Suprapubic skin (tissue), 3 donors: ENCODE measurements around the gene MYLK4.

ENCODE experiments used
- CTCF ChIP-seq, 2 donors: fragments of 200-600 bp in 1 of 2; fragments of 450-650 bp in 1 of 2; sonication (generic) in 1 of 2; IDR thresholded peaks; one replicate each; pipeline ENCODE4 v1.5.1; 2016 to 2019; ENCODE audit warnings: antibody characterized with exemption in 2 of 2, mild to moderate bottlenecking in 1 of 2, moderate library complexity in 1 of 2
- POLR2AphosphoS5 ChIP-seq, 3 donors: sonication (generic); formaldehyde crosslinking; IDR thresholded peaks; one replicate each; pipeline ENCODE4 v1.6.1; 2017; ENCODE audit warnings: antibody characterized with exemption in 3 of 3

- no peak for TF ChIP-seq POLR2AphosphoS5 (IDR thresholded peaks at IDR 0.05)
- no peak for TF ChIP-seq CTCF (IDR thresholded peaks at IDR 0.05)
Observed at GRCh38 chr6:2710412-2710811, 40.3 kb downstream of the MYLK4 start.
